GM12801 (cell line): ENCODE measurements around the gene CTBP2.

Source experiments
- CTCF ChIP-seq: IDR thresholded peaks from one replicate; pipeline ENCODE4 v1.5.1; 2011; ENCODE audit warnings: control low read depth; ENCODE audit not compliant: insufficient read length; ENCODE audit errors: extremely low read depth

Gene CTBP2

GRCh38 chr10:124999433-125000365 is 160.7 kb downstream of the CTBP2 start:
- TF ChIP-seq CTCF, result no peak

- no peak for TF ChIP-seq CTCF
Measured at GRCh38 chr10:124998624-124999291, 161.6 kb downstream of the CTBP2 start.

- TF ChIP-seq CTCF, result no peak
Measured at GRCh38 chr10:124997771-124998623, 162.4 kb downstream of the CTBP2 start.

GRCh38 chr10:124997306-124997705 is 163.1 kb downstream of the CTBP2 start:
- TF ChIP-seq CTCF, result no peak

GRCh38 chr10:124996854-124997215 is 163.5 kb downstream of the CTBP2 start:
- no peak for TF ChIP-seq CTCF

- no peak for TF ChIP-seq CTCF
Measured at GRCh38 chr10:124996127-124996853, 164.1 kb downstream of the CTBP2 start.
